Stimulated activated naive B cell treated with anti-CD40 and anti-IgM and Interleukin-4, amounts not matched to agents 10 μg/mL and 1 μg/mL and 100 μg/mL, for 72 hours (primary cell): ENCODE data around the gene SERPINA12.
"Not testable (repeated sequence)": the region's sequence is repeated elsewhere in the genome, so short reads cannot be mapped to it uniquely, and the experiment has no call there.

Experiments used
- ATAC-seq, 2 donors: fragments of 150-1000 bp; cut with Tn5 transposase; replicated peaks; 2 replicates each; pipeline ENCODE4 v1.10.0; 2021; ENCODE audit warnings: moderate library complexity in 1 of 2
- DNase-seq: peaks from one replicate; pipeline ENCODE4 v3.0.0; 2021
- H3K27ac Mint-ChIP-seq: one replicate; pipeline ENCODE4 v1.8.0; 2022; ENCODE audit warnings: mild to moderate bottlenecking, mixed read lengths
- H3K27me3 Mint-ChIP-seq, 2 donors: one replicate each; pipeline ENCODE4 v1.8.0; 2022; ENCODE audit warnings: mixed read lengths in 2 of 2
- H3K36me3 Mint-ChIP-seq, 2 donors: one replicate each; pipeline ENCODE4 v1.8.0; 2022; ENCODE audit warnings: mixed read lengths in 2 of 2, mild to moderate bottlenecking in 1 of 2
- H3K4me1 Mint-ChIP-seq, 2 donors: one replicate each; pipeline ENCODE4 v1.8.0; 2022; ENCODE audit warnings: mixed read lengths in 2 of 2, mild to moderate bottlenecking in 1 of 2
- H3K4me3 Mint-ChIP-seq, 2 donors: one replicate each; pipeline ENCODE4 v1.8.0; 2022; ENCODE audit warnings: mild to moderate bottlenecking in 2 of 2, mixed read lengths in 2 of 2, moderate library complexity in 1 of 2
- H3K9me3 Mint-ChIP-seq, 2 donors: one replicate each; pipeline ENCODE4 v1.8.0; 2022; ENCODE audit warnings: mixed read lengths in 2 of 2, mild to moderate bottlenecking in 1 of 2

The SERPINA12 gene

GRCh38 chr14:94491511-94491910 lies 17.8 kb downstream of the SERPINA12 start:
- ATAC-seq, result no peak
- H3K36me3 Mint-ChIP-seq, result no peaks in the 10 kb centered on the region
- H3K9me3 Mint-ChIP-seq, result no peaks in the 10 kb centered on the region
- no peaks in the 10 kb centered on the region for H3K4me1 Mint-ChIP-seq
- no peak for DNase-seq
- peaks cover 12 to 15% of the 10 kb centered on the region in 2 donors for H3K27me3 Mint-ChIP-seq
- H3K4me3 Mint-ChIP-seq, result no peak overlapping the region
- no peak overlapping the region for H3K27ac Mint-ChIP-seq

GRCh38 chr14:94489336-94489735 lies 19.9 kb downstream of the SERPINA12 start:
- Mint-ChIP-seq H3K4me3 (no peak overlapping the region), H3K9me3 (no peaks in the 10 kb centered on the region), H3K27ac (no peak overlapping the region), H3K36me3 (no peaks in the 10 kb centered on the region), H3K27me3 (peaks cover 18 to 24% of the 10 kb centered on the region in 2 donors), H3K4me1 (peaks cover 0 to 5% of the 10 kb centered on the region in 2 donors)
- ATAC-seq, result no peak
- no peak for DNase-seq

- no peak for DNase-seq
- no peak for ATAC-seq
- Mint-ChIP-seq H3K27me3 (peaks cover 18 to 34% of the 10 kb centered on the region in 2 donors), H3K36me3 (no peaks in the 10 kb centered on the region), H3K9me3 (no peaks in the 10 kb centered on the region), H3K27ac (no peak overlapping the region), H3K4me1 (peaks cover 0 to 5% of the 10 kb centered on the region in 2 donors), H3K4me3 (no peak overlapping the region)
These were observed 22.4 kb downstream of the SERPINA12 start for GRCh38 chr14:94486883-94487282.

- DNase-seq, result peak; percentile 23
- Mint-ChIP-seq H3K4me1 (peaks cover 0 to 5% of the 10 kb centered on the region in 2 donors), H3K9me3 (no peaks in the 10 kb centered on the region), H3K36me3 (no peaks in the 10 kb centered on the region), H3K27me3 (peaks cover 18 to 34% of the 10 kb centered on the region in 2 donors), H3K27ac (no peak overlapping the region), H3K4me3 (no peak overlapping the region)
- ATAC-seq, result peak; percentile 46 to 66
These were observed 23.1 kb downstream of the SERPINA12 start for GRCh38 chr14:94485944-94486841.

- Mint-ChIP-seq H3K27me3 (peaks cover 18 to 34% of the 10 kb centered on the region in 2 donors), H3K27ac (no peak overlapping the region), H3K36me3 (no peaks in the 10 kb centered on the region), H3K4me3 (no peak overlapping the region), H3K9me3 (no peaks in the 10 kb centered on the region), H3K4me1 (peaks cover 0 to 5% of the 10 kb centered on the region in 2 donors)
- no peak for DNase-seq
- ATAC-seq, result no peak
These were observed 24.8 kb downstream of the SERPINA12 start for GRCh38 chr14:94484481-94484880.

GRCh38 chr14:94483729-94484275 lies 25.5 kb downstream of the SERPINA12 start:
- Mint-ChIP-seq H3K36me3 (peaks cover 0 to under 1% of the 10 kb centered on the region in 2 donors), H3K4me3 (no peak overlapping the region), H3K9me3 (peaks cover 2 to 5% of the 10 kb centered on the region in 2 donors), H3K27me3 (peaks cover 18 to 34% of the 10 kb centered on the region in 2 donors), H3K4me1 (peaks cover 0 to 5% of the 10 kb centered on the region in 2 donors), H3K27ac (no peak overlapping the region)
- no peak for DNase-seq
- no peak for ATAC-seq

GRCh38 chr14:94483071-94483451 lies 26.2 kb downstream of the SERPINA12 start:
- Mint-ChIP-seq H3K27ac (no peak overlapping the region), H3K9me3 (peaks cover 5 to 7% of the 10 kb centered on the region in 2 donors), H3K27me3 (peaks cover 18 to 30% of the 10 kb centered on the region in 2 donors), H3K36me3 (peaks cover 0 to 2% of the 10 kb centered on the region in 2 donors), H3K4me3 (no peak overlapping the region), H3K4me1 (peaks cover 0 to 5% of the 10 kb centered on the region in 2 donors)
- ATAC-seq (no peak), DNase-seq (no peak)

- ATAC-seq, DNase-seq, H3K4me3 Mint-ChIP-seq, H3K27ac Mint-ChIP-seq, H3K4me1 Mint-ChIP-seq, H3K36me3 Mint-ChIP-seq: not testable (repeated sequence)
- peaks cover 5 to 11% of the 10 kb centered on the region in 2 donors for H3K9me3 Mint-ChIP-seq
- H3K27me3 Mint-ChIP-seq, result peaks cover 14 to 27% of the 10 kb centered on the region in 2 donors
These were observed 26.9 kb downstream of the SERPINA12 start for GRCh38 chr14:94482132-94483070.

GRCh38 chr14:94481468-94482131 lies 27.7 kb downstream of the SERPINA12 start:
- ATAC-seq (no peak), DNase-seq (no peak)
- Mint-ChIP-seq H3K4me3 (no peak overlapping the region), H3K27ac (no peak overlapping the region), H3K9me3 (peaks cover 5 to 12% of the 10 kb centered on the region in 2 donors), H3K4me1 (peaks cover 0 to 5% of the 10 kb centered on the region in 2 donors), H3K36me3 (peaks cover 0 to 2% of the 10 kb centered on the region in 2 donors), H3K27me3 (peaks cover 6 to 20% of the 10 kb centered on the region in 2 donors)

- Mint-ChIP-seq H3K27ac (no peak overlapping the region), H3K4me3 (no peak overlapping the region), H3K9me3 (peaks cover 5 to 12% of the 10 kb centered on the region in 2 donors), H3K27me3 (peaks cover 0 to 15% of the 10 kb centered on the region in 2 donors), H3K4me1 (no peaks in the 10 kb centered on the region), H3K36me3 (peaks cover 0 to 2% of the 10 kb centered on the region in 2 donors)
- DNase-seq (no peak), ATAC-seq (no peak)
These were observed 28.5 kb downstream of the SERPINA12 start for GRCh38 chr14:94480809-94481208.

- peaks cover 5 to 12% of the 10 kb centered on the region in 2 donors for H3K9me3 Mint-ChIP-seq
These were observed 30.8 kb downstream of the SERPINA12 start for GRCh38 chr14:94478420-94478819.

GRCh38 chr14:94476023-94476422 lies 33.2 kb downstream of the SERPINA12 start, which contains the start of gene SERPINA9:
SERPINA9 (minus strand) TSS chr14:94476197; CDS start chr14:94469840, 6,357 bp downstream.
- peaks cover 11 to 14% of the 10 kb centered on the region in 2 donors for H3K9me3 Mint-ChIP-seq
- H3K27me3 Mint-ChIP-seq, result peaks cover 0 to 5% of the 10 kb centered on the region in 2 donors
- ATAC-seq, result no peak
- no peak within 1 kb of the TSS for H3K4me3 Mint-ChIP-seq
- no peaks in the 10 kb centered on the region for H3K4me1 Mint-ChIP-seq
- H3K27ac Mint-ChIP-seq, result no peak within 1 kb of the TSS
- DNase-seq, result no peak
- peaks cover 0 to 2% of the 10 kb centered on the region in 2 donors for H3K36me3 Mint-ChIP-seq

More at GRCh38 chr14:94478420-94478819, 30.8 kb downstream of the SERPINA12 start:
- Mint-ChIP-seq H3K4me1 (no peaks in the 10 kb centered on the region), H3K36me3 (peaks cover 0 to 2% of the 10 kb centered on the region in 2 donors), H3K27me3 (peaks cover 0 to 5% of the 10 kb centered on the region in 2 donors), H3K27ac (no peak overlapping the region), H3K4me3 (no peak overlapping the region)
- no peak for ATAC-seq
- no peak for DNase-seq

GRCh38 chr14:94474581-94475031 lies 34.7 kb downstream of the SERPINA12 start:
- peaks cover 0 to 2% of the 10 kb centered on the region in 2 donors for H3K36me3 Mint-ChIP-seq

More at GRCh38 chr14:94474581-94475031, 34.7 kb downstream of the SERPINA12 start:
- no peak for ATAC-seq
- DNase-seq, result no peak
- Mint-ChIP-seq H3K27me3 (peaks cover 0 to 5% of the 10 kb centered on the region in 2 donors), H3K27ac (no peak overlapping the region), H3K4me3 (no peak overlapping the region), H3K9me3 (peaks cover 11 to 14% of the 10 kb centered on the region in 2 donors), H3K4me1 (no peaks in the 10 kb centered on the region)
